ENCODE measurements around the gene PPEF1.
"Not testable (repeated sequence)": the region's sequence is repeated elsewhere in the genome, so short reads cannot be mapped to it uniquely, and the experiment has no call there.

Gene PPEF1

GRCh38 chrX:18799911-18800310 lies 92.5 kb downstream of the PPEF1 start:
- DNase-seq = no peak

- DNase-seq = no peak
Measured at GRCh38 chrX:18809641-18810040, 102.2 kb downstream of the PPEF1 start.

- no peak for DNase-seq
Measured at GRCh38 chrX:18810416-18810815, 103.0 kb downstream of the PPEF1 start.

- no peak for DNase-seq
Measured at GRCh38 chrX:18825375-18825774, 117.9 kb downstream of the PPEF1 start.

- DNase-seq = no peak
Measured at GRCh38 chrX:18828832-18829404, 121.5 kb downstream of the PPEF1 start.

- DNase-seq = no peak
Measured at GRCh38 chrX:18833071-18833731, 125.8 kb downstream of the PPEF1 start.

- not testable (repeated sequence) for DNase-seq
Measured at GRCh38 chrX:18847901-18848300, 140.5 kb downstream of the PPEF1 start.

- no peak for DNase-seq
Measured at GRCh38 chrX:18855919-18856644, 148.6 kb downstream of the PPEF1 start.

- no peak for DNase-seq
Measured at GRCh38 chrX:18856645-18856997, 149.2 kb downstream of the PPEF1 start.

GRCh38 chrX:18861511-18861910 lies 154.1 kb downstream of the PPEF1 start:
- no peak for DNase-seq

GRCh38 chrX:18864390-18864920 lies 157.0 kb downstream of the PPEF1 start:
- no peak for DNase-seq

- DNase-seq = no peak
Measured at GRCh38 chrX:18871161-18871890, 163.9 kb downstream of the PPEF1 start.

- no peak for DNase-seq
Measured at GRCh38 chrX:18871970-18872369, 164.5 kb downstream of the PPEF1 start.

GRCh38 chrX:18872621-18873020 lies 165.2 kb downstream of the PPEF1 start:
- no peak for DNase-seq

- no peak for DNase-seq
Measured at GRCh38 chrX:18873189-18873791, 165.8 kb downstream of the PPEF1 start.

GRCh38 chrX:18873836-18874235 lies 166.4 kb downstream of the PPEF1 start:
- DNase-seq = no peak

- no peak for DNase-seq
Measured at GRCh38 chrX:18874560-18875255, 167.3 kb downstream of the PPEF1 start.

- DNase-seq = no peak
Measured at GRCh38 chrX:18875256-18875878, 167.9 kb downstream of the PPEF1 start.

GRCh38 chrX:18877469-18877868 lies 170.0 kb downstream of the PPEF1 start:
- no peak for DNase-seq
